Activated T-helper 1 cell treated with anti-CD3 and anti-CD28 coated beads, Interleukin-12 subunit alpha, Interleukin-12 subunit beta, Interleukin-2, Interleukin-4 antibody, amounts not matched to agents 30 ng/mL and 10 ng/mL and 1 ng/mL, durations not matched to agents 14 hours and 24 hours and 36 hours (primary cell): ENCODE measurements around the gene CTCF. TPM values are rescaled to one million over a fixed set of nuclear protein-coding genes. Genes with fewer than 3 reads are reported as not detected.
A peak's percentile ranks its signal among the peaks of the same experiment; 100 is the strongest.

ENCODE experiments used
- DNase-seq: peaks from one replicate; pipeline ENCODE4 v3.0.0; 2021; ENCODE audit warnings: low spot score
- H3K27ac Mint-ChIP-seq: one replicate; pipeline ENCODE4 v1.8.0; 2021; ENCODE audit warnings: mild to moderate bottlenecking, mixed read lengths
- H3K27me3 Mint-ChIP-seq: one replicate; pipeline ENCODE4 v1.8.0; 2022; ENCODE audit warnings: mild to moderate bottlenecking, moderate library complexity, mixed read lengths; ENCODE audit not compliant: insufficient read depth
- H3K36me3 Mint-ChIP-seq: one replicate; pipeline ENCODE4 v1.8.0; 2021; ENCODE audit warnings: low read depth, mixed read lengths
- H3K4me1 Mint-ChIP-seq: one replicate; pipeline ENCODE4 v1.8.0; 2021; ENCODE audit warnings: low read depth, mixed read lengths
- H3K4me3 Mint-ChIP-seq: one replicate; pipeline ENCODE4 v1.8.0; 2021; ENCODE audit warnings: mild to moderate bottlenecking, moderate library complexity, mixed read lengths
- H3K9me3 Mint-ChIP-seq: one replicate; pipeline ENCODE4 v1.8.0; 2021; ENCODE audit warnings: mixed read lengths
- intact Hi-C: fragments of 100-400 bp; cut with micrococcal nuclease; formaldehyde crosslinking; loops from one replicate; pipeline ENCODE4 v1.15.1; 2024
- total RNA-seq: library from RNA; stranded (reverse); gene quantifications from 2 replicates; pipeline ENCODE4 v1.2.3, GENCODE V29; 2022

The CTCF gene
- total RNA-seq, 1 donor from 2014 or later: 64.7 TPM

GRCh38 chr16:67672306-67672705 lies 110.0 kb downstream of the CTCF start:
- intact Hi-C loops: loop anchor here (1.0 to 2.0 kb wide), 2 partner anchors 144 to 256 kb away; no protein-coding TSS in a partner anchor
- no peaks in the 10 kb centered on the region for H3K27me3 Mint-ChIP-seq
- no peak overlapping the region for H3K4me3 Mint-ChIP-seq
- no peaks in the 10 kb centered on the region for H3K9me3 Mint-ChIP-seq
- no peaks in the 10 kb centered on the region for H3K36me3 Mint-ChIP-seq
- no peak overlapping the region for H3K27ac Mint-ChIP-seq
- H3K4me1 Mint-ChIP-seq: no peaks in the 10 kb centered on the region
- no peak for DNase-seq

GRCh38 chr16:67672739-67673662 lies 110.7 kb downstream of the CTCF start:
- no peaks in the 10 kb centered on the region for H3K4me1 Mint-ChIP-seq
- H3K36me3 Mint-ChIP-seq: no peaks in the 10 kb centered on the region
- H3K4me3 Mint-ChIP-seq: no peak overlapping the region
- intact Hi-C loops: loop anchor here (1.0 to 2.0 kb wide), 2 partner anchors 143 to 256 kb away; no protein-coding TSS in a partner anchor
- H3K9me3 Mint-ChIP-seq: no peaks in the 10 kb centered on the region
- no peaks in the 10 kb centered on the region for H3K27me3 Mint-ChIP-seq
- DNase-seq: no peak
- no peak overlapping the region for H3K27ac Mint-ChIP-seq

- Mint-ChIP-seq H3K9me3 (no peaks in the 10 kb centered on the region), H3K27me3 (no peaks in the 10 kb centered on the region), H3K4me1 (no peaks in the 10 kb centered on the region), H3K4me3 (no peak overlapping the region), H3K27ac (peak overlapping the region; percentile 12), H3K36me3 (no peaks in the 10 kb centered on the region)
- no peak for DNase-seq
- intact Hi-C loops: loop anchor here (2.0 kb wide), 1 partner anchor 255 kb away; no protein-coding TSS in a partner anchor
Observed at GRCh38 chr16:67673712-67674580, 111.6 kb downstream of the CTCF start.

GRCh38 chr16:67674851-67675578 lies 112.7 kb downstream of the CTCF start:
- no peak for DNase-seq
- no peaks in the 10 kb centered on the region for H3K27me3 Mint-ChIP-seq
- no peaks in the 10 kb centered on the region for H3K9me3 Mint-ChIP-seq
- no peak overlapping the region for H3K27ac Mint-ChIP-seq
- H3K36me3 Mint-ChIP-seq: no peaks in the 10 kb centered on the region
- intact Hi-C loops: no loop called here
- H3K4me3 Mint-ChIP-seq: no peak overlapping the region
- no peaks in the 10 kb centered on the region for H3K4me1 Mint-ChIP-seq

- intact Hi-C loops: no loop called here
- no peak for DNase-seq
- no peak overlapping the region for H3K27ac Mint-ChIP-seq
Observed at GRCh38 chr16:67675579-67675935, 113.2 kb downstream of the CTCF start.

GRCh38 chr16:67675999-67676398 lies 113.7 kb downstream of the CTCF start:
- no peak overlapping the region for H3K27ac Mint-ChIP-seq
- intact Hi-C loops: no loop called here

More at GRCh38 chr16:67675579-67675935, 113.2 kb downstream of the CTCF start:
- Mint-ChIP-seq H3K27me3 (no peaks in the 10 kb centered on the region), H3K9me3 (no peaks in the 10 kb centered on the region), H3K4me1 (no peaks in the 10 kb centered on the region), H3K36me3 (no peaks in the 10 kb centered on the region), H3K4me3 (no peak overlapping the region)

GRCh38 chr16:67676516-67676915 lies 114.2 kb downstream of the CTCF start:
- H3K27me3 Mint-ChIP-seq: no peaks in the 10 kb centered on the region
- no peak overlapping the region for H3K4me3 Mint-ChIP-seq
- H3K9me3 Mint-ChIP-seq: no peaks in the 10 kb centered on the region
- no peak for DNase-seq
- intact Hi-C loops: no loop called here
- H3K36me3 Mint-ChIP-seq: no peaks in the 10 kb centered on the region
- H3K4me1 Mint-ChIP-seq: no peaks in the 10 kb centered on the region
- H3K27ac Mint-ChIP-seq: no peak overlapping the region

More at GRCh38 chr16:67675999-67676398, 113.7 kb downstream of the CTCF start:
- no peaks in the 10 kb centered on the region for H3K4me1 Mint-ChIP-seq
- H3K36me3 Mint-ChIP-seq: no peaks in the 10 kb centered on the region
- H3K27me3 Mint-ChIP-seq: no peaks in the 10 kb centered on the region
- H3K4me3 Mint-ChIP-seq: no peak overlapping the region
- no peaks in the 10 kb centered on the region for H3K9me3 Mint-ChIP-seq
- no peak for DNase-seq

GRCh38 chr16:67676939-67677338 lies 114.6 kb downstream of the CTCF start:
- H3K4me1 Mint-ChIP-seq: no peaks in the 10 kb centered on the region
- H3K9me3 Mint-ChIP-seq: no peaks in the 10 kb centered on the region
- H3K27ac Mint-ChIP-seq: no peak overlapping the region
- no peaks in the 10 kb centered on the region for H3K27me3 Mint-ChIP-seq
- no peaks in the 10 kb centered on the region for H3K36me3 Mint-ChIP-seq
- DNase-seq: no peak
- intact Hi-C loops: no loop called here
- H3K4me3 Mint-ChIP-seq: no peak overlapping the region

GRCh38 chr16:67677712-67678111 lies 115.4 kb downstream of the CTCF start:
- Mint-ChIP-seq H3K27me3 (no peaks in the 10 kb centered on the region), H3K36me3 (peaks cover 3% of the 10 kb centered on the region), H3K9me3 (no peaks in the 10 kb centered on the region), H3K4me1 (no peaks in the 10 kb centered on the region), H3K27ac (no peak overlapping the region), H3K4me3 (no peak overlapping the region)
- DNase-seq: no peak
- intact Hi-C loops: no loop called here

GRCh38 chr16:67678354-67679023 lies 116.2 kb downstream of the CTCF start:
- no peak for DNase-seq
- H3K27ac Mint-ChIP-seq: no peak overlapping the region
- no peaks in the 10 kb centered on the region for H3K27me3 Mint-ChIP-seq
- H3K4me3 Mint-ChIP-seq: no peak overlapping the region
- no peaks in the 10 kb centered on the region for H3K9me3 Mint-ChIP-seq
- peaks cover 6% of the 10 kb centered on the region for H3K36me3 Mint-ChIP-seq
- intact Hi-C loops: no loop called here
- H3K4me1 Mint-ChIP-seq: no peaks in the 10 kb centered on the region

GRCh38 chr16:67679935-67680897 lies 117.9 kb downstream of the CTCF start:
- intact Hi-C loops: no loop called here
- H3K4me1 Mint-ChIP-seq: no peaks in the 10 kb centered on the region
- H3K27me3 Mint-ChIP-seq: no peaks in the 10 kb centered on the region
- no peak for DNase-seq
- H3K27ac Mint-ChIP-seq: no peak overlapping the region
- peaks cover 10% of the 10 kb centered on the region for H3K36me3 Mint-ChIP-seq
- H3K9me3 Mint-ChIP-seq: no peaks in the 10 kb centered on the region
- H3K4me3 Mint-ChIP-seq: no peak overlapping the region
